ENCODE data around the gene LPAR2.
"Not testable (repeated sequence)": the region's sequence is repeated elsewhere in the genome, so short reads cannot be mapped to it uniquely, and the experiment has no call there.

The LPAR2 gene

DNA sequence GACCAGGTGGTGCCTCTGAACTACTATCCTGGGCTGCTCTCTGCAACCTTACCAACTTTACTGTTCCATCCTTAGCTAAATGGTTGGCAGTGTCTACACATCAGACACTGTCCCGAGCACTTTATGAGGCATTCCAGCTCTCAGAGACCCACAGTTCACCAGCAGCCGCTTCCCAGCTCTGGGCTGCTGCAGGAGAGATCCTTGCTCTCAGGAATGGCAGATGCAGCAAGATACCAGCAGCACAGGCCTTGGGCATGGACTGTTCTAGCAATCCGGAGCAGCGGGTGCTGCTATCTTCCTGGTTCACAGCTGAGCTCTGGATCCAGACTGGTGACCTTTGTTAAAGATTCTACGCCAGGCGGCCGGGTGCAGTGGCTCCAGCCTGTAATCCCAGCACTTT, 3.3 kb upstream of the LPAR2 start:
- DNase-seq (ENCODE audit: low read depth in 3 of 3): no peak

DNA sequence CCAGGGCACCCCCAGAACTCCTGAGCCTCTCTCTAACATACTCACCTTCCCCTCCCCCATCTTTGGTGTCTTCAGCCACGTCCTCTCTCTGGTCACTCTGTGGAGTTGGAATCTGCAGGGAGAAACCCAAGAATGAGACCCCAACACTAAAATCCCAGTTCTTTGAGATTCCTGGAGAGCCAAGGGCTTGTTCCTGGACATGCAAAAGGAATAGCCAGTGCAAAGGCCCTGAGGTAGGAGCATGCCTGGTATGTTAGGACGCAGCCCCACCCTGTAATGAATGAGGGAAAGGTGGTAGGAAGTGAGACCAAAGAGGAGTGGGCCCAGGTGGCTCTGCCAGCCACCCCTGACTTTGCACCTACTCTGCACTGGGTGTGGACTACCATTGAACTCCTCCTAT, 2.4 kb upstream of the LPAR2 start:
- no peak for DNase-seq (ENCODE audit: low read depth in 3 of 3)

DNA sequence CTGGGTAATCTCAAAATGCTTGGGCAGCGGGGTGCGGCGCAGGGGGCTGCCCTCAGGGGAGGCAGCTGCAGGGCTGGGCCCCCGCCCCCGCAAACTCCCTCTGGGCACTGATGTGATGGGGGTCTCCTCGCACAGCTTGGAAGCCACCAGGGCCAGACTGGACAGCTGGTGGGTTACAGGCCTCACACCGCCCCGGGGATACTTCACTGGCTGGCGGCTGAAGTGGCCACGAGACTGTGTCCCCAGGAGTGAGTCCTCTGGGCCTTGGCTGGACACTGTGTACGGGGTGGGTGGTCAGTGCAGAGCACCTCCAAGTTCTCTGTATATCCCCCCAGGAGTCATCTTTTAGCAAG, 2.0 kb upstream of the LPAR2 start:
- DNase-seq (ENCODE audit: low read depth in 3 of 3): no peak

DNA sequence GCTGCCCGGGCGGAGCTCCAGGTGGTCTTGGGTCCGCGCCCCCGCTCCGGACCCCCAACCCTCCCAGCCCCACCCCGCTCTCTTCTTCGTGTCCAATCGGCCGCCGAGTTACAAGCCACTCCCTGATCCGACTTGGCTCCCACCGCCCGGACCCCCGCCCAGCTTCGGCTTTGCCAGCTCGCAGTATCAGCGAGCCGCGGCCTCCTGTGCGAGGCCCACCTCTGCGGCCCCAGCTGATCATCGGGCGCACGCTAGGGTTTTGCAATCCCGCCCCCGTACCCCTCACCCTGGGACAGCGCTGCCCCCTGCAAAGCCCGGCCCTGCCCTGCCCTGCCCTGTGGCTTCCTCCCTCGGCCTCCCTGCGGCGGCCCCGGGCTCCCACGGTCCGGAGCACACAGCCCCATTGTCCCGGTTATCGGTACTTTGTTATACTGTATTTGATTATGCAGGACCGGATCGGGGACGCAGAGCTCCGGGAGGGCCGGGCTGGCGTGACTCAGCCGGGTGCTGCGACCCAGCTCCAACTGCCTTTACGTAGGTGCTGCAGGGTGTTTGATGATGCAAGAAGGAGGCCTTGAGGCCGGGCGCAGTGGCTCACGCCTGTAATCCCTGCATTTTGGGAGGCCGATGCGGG, 598 bp upstream of the LPAR2 start:
- DNase-seq (ENCODE audit: low read depth in 3 of 3): peak in 1 of 3 donors; percentile 36

DNA sequence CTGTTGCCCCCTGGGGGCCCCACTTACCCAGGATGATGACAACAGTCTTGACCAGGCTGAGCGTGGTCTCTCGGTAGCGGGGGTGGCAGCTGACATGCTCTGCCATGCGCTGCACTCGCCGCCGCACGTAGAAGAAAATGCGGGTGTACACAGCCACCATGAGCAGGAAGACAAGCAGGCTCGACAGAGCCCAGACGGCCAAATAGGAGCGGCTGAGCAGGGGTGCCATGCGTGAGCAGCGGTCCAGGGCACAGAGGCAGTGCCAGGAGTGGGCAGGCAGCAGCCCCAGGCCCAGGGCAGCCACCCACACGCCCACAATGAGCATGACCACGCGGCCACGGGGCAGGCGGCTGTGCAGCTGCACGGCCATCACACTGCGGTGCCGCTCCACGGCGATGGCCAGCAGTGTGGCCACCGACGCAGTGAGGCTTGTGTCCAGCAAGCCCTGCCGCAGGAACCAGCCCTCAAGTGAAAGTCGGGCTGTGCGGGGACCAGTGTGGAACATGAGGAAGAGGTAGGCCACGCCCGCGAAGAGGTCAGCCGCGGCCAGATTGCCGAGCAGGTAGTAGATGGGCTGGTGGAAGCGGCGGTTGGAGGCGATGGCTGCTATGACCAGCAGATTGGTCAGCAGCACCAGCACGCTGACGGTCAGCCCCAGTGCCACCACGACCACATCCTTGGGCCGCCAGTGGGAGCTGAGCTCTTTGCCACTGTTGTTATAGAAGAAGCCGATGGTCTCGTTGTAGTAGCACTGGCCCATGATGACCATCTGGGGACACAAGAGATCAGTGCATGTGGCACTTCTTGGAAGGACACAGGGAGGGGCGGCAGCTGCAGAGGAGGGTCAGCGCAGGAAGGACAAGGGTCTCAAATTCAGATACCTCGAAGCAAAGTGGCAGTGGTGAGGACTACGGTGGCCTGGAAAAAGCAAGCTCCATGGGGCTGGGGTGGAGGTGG, 1.2 kb downstream of the LPAR2 start:
- DNase-seq (ENCODE audit: low read depth in 3 of 3): no peak

DNA sequence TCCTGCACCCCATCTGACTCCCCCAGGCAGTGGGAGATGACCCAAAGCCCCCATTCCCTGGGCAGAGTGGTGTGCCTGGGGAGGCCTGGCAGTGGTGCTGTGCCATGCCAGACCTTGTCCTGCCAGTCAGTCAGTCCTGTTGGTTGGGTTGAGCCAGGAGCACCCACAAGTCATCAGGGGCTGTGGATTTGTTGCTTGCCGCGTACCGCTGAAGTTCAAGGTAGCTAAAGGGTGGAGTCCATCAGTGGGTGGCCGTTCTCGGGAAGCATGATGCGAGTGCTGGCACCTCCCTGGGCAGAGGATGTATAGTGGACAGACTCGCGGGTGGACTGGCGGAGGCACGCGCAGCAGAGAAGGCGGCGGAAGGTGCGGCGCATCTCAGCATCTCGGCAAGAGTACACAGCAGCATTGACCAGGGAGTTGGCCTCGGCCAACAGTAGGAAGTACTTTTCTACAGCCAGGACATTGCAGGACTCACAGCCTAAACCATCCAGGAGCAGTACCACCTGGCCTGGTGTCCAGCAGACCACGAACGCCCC, 3.9 kb downstream of the LPAR2 start:
- no peak for DNase-seq (ENCODE audit: low read depth in 3 of 3)

DNA sequence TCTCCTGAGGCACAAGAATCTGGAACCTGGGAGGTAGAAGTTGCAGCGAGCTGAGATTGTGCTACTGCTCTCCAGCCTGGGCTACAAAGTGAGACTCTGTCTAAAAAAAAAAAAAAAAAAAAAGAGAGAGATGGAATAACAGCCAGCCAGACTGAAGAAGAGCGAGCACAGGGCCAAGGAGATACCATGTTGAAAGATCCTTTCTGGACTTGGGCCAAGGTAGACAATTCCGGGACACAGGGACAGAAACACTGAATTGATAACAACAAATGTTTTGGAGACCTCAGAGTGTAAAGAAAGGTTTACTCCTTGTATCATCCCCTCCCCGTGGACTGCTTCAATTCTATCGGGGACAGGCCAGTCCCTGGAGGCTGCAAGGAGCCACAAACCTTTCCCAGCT, 4.6 kb downstream of the LPAR2 start:
- no peak for DNase-seq (ENCODE audit: low read depth in 3 of 3)

DNA sequence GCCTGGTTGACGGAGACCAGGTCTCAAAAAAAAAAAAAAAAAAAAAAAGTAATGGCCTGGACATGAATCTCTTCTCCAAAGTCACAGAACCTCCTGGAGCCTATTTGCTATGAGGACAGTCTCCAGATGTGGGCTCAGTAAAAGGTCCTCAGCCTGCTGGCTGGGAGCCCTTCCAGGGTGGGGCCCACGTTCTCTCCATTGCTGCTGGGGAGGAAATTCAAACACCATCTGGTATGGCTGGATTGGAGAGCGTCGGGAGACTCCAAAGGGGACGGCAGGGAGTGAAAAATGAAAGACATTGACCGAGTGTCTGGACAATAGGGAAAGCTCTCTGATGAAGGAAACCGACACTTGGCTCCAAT, 8.2 kb downstream of the LPAR2 start:
- DNase-seq (ENCODE audit: low read depth in 3 of 3): no peak

DNA sequence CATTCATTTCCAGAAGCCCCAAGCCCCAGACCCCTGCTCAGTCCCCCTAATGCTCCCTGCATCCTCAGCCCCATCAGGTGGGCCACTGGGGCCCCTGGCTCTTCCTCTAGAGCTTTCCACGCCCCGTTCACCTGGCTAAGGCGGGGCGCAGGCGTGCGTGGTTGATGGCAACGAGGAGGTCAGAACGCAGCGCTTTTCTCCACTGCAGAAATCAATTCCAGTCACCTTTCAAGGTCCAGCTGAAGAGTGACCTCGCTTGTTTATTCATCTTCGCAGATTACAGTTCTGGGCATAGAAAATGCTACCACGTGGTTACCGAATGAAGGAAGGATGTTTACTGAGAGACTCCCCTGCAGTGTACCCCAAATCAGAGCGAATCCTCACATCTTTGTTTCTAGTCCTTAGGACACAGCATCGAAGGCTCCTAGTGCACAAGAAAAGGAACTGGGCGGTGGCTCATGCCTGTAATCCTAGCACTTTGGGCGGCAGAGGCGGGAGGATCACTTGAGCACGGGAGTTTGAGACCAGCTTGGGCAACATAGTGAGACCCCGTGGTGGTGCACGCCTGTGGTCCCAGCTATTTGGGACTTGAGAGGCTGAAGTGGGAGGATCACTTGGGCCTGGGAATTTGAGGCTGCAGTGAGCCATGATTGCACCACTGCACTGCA, 8.7 kb downstream of the LPAR2 start:
- no peak for DNase-seq (ENCODE audit: low read depth in 3 of 3)

DNA sequence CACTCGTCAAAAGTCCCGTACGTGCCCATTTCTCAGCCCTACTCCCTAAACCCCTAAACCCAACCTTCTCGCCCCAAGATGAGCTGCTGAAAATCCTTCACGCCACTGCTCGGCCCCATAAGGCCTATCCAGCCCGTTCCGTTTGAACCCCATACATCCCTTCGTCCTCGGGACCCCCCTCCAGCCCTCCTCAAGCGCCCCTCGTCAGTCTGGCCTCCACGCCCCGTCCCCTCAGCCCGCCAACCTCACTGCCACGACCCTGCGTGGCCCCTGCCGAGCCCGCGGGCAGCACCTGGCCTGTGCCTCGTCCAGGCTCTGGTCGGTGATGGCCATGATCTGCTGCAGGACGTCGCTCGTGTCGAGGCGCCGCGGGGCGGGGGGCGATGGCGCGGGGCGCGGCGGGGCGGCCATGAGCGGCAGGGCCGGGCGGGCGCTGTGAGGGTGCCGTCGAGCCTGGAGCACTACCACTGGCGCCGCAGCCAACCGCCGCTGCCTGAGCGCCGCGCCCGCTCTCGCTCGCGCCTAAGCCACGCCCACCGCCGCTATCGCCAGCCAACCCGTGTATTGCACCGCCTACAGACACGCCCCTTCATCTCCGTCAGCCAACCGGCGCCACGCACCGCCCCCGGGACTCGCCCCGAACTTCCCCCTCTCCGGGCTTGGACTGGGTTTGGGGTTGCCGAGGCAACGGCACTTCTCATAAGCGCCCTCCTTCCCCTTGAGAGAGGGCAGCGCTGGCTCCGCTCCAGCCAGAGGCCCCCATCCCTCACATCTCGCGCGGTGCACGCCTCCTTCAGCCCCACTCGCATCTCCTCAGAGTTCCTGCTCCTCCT, 9.6 kb downstream of the LPAR2 start, which contains the start of gene PBX4:
Gene PBX4, minus strand, starts transcription at position 469 of the 833 bp plus-strand sequence. Its CDS starts 58 bp downstream, at position 411.
- peak; percentile 97 to 99 (median 98) for DNase-seq (ENCODE audit: low read depth in 3 of 3)

DNA sequence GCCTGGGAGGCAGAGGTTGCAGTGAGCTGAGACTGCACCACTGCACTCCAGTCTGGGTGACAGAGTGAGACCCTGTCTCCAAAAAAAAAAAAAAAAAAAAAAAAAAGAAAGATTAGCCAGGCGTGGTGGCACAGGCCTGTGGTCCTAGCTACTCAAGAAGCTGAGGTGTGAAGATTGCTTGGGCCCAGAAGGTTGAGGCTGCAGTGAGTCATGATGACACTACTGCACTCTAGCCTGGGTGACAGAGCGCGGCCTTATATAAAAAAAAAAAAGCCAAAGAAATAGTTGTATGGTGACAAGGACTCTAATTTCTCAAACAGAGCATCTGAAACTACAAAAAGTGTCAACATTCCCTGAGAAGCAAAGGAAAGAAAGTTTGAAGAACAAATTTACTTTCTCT, 12.9 kb downstream of the LPAR2 start:
- no peak for DNase-seq (ENCODE audit: low read depth in 3 of 3)

DNA sequence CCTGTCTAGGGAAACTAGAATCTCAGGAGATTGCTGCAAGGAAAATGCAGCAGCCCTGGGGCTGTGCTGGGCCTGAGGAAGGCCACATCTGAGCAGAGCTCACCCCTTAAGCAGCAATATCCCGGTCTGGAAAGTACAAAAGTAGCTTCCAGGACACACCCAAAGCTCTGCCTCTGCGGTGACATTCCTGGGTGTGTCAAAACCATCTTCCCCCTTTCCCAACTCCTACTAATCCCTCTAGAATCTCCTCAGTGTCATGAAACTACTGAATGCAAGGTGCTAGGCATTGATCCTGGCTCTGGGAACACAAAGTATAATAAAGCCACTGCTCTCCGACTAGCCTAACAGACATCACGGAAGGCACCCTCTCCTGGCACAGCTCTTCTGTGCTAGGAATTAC, 14.5 kb downstream of the LPAR2 start:
- no peak for DNase-seq (ENCODE audit: low read depth in 3 of 3)

DNA sequence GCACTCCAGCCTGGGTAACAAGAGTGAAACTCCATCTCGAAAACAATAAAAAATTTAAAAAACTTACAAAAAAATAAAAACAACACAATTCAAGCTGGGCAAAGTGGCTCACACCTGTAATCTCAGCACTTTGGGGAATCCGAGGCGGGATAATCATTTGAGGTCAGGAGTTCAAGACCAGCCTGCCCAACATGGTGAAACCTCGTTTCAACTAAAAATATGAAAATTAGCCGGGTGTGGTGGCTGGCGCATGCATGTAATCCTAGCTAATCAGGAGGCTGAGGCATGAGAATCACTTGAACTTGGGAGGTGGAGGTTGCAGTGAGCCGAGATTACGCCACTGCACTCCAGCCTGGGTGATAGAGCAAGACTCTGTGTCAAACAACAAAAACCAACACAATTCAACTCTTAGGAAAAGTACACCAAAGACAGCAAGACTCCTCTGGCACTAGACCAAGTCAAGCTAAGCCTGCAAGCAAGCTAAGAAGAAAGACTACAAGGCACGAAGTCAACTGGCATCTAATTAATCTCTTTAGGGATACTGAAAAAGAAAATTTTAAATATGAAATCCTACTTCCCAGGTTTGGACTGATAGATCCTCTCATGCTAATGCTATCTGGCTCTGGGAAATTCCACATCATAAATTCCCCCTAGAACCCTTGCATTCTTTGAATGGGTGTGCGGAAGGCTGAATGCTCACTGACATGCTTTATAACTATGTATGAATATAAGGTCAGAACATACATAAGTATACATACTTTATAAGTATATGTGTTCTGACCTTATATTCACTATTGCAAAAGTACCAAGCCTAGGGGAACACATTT, 17.4 kb downstream of the LPAR2 start:
- DNase-seq (ENCODE audit: low read depth in 3 of 3): no peak

DNA sequence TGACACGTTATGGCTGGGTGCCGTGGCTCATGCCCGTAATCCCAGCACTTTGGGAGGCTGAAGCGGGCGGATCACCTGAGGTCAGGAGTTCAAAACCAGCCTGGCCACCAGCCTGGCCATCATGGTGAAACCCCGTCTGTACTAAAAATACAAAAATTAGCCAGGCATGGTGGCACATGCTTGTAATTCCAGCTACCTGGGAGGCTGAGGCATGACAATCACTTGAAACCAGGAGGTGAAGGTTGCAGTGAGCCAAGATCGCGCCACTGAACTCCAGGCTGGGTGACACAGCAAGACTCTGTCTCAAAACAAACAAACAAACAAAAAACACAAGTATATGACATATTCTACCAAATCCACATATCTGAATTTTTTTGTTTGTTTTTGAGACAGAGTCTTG, 21.3 kb downstream of the LPAR2 start:
- DNase-seq (ENCODE audit: low read depth in 3 of 3): not testable (repeated sequence)

DNA sequence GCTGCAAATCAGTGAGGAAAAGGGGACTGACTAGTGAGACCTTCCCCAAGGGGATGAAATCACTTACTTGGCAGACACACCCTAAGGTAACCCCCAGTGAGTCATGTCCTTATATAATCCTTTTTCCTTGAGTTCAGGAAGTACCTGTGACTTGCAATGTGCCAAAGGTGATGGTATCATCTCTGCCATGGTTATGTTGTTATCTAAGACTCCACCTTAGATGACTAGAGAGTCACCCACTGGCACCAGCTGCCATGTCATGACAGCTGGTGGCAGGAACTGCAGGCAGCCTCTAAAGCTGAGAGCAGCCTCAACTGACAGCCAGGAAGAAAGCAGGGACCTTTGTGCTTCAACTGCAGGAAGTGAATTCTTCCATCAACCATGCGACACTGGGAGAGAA, 22.0 kb downstream of the LPAR2 start:
- DNase-seq (ENCODE audit: low read depth in 3 of 3): no peak

DNA sequence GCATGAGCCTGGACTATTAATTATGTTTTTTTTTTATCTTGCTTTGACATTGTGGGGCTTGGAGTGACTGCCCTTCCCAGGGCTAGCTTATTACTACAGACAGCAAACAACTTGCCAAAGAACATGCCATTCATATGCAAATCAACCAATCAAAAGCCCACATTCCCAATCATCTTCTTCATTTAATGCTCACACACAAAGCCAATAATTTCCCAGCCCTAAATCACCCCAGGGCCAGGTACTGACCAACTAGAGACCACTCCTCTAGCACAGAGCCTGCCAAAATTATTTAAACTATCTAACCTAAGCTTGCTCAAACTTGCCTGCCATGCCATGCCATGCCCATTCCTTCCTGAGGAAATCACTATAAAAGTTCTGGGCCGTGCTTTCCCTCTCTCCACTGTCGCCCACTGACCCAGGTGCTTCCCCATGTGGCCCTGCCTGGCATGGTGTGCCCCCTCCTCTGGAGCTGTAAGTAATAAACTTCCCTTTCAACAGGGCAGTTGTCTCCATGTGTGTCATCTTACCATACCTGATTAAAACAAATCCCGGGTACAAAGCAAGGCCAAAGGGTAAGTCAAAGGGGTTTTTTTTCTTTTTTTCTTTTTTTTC, 25.2 kb downstream of the LPAR2 start:
- DNase-seq (ENCODE audit: low read depth in 3 of 3): no peak

DNA sequence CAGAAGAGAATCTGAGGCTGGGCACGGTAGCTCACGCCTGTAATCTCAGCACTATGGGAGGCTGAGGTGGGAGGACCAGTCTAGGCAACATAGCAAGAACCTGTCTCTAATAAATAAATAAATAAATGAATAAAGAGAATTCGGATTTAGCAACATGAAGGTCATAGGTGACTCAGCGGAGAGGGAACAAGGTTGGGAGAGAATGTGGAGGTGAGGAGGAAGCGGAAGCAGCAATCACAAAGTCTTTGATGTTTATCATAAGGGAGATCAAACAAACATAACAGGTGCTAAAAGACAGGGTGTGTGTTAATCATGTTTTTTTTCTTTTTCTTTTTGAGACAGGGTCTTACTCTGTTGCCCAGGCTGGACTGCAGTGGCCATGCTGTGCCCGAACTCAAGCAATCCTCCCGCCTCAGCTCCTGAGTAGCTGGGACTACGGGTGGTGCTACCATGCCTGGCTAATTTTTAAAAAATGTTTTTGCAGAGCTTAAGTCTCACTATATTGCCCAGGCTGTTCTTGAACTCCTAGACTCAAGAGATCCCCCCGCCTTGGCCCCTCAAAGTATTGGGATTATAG, 25.8 kb downstream of the LPAR2 start:
- no peak for DNase-seq (ENCODE audit: low read depth in 3 of 3)

DNA sequence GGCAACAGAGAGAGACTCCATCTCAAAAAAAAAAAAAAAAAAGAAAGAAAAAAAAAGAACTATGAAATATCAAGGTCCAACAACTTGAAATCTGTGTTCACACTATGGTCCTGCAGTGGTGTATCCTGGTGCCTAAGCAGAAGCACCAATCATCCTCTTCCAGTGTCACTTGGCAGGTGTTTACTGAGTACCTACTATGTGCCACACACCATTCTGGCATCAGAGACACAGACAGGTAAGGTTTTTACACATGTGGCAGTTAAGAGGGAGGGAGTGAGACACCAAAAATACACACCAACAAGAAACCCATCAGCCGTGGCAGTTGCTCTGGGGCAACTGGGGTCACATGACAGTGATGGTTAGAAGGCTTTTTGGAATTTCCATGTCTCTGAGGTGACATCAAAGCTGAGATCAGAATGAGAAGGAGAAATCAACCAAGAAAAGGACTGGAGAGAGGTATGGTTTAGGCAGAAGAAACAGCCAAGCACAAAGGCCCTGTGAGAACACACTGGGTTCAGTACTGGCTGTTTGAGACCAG, 27.2 kb downstream of the LPAR2 start:
- DNase-seq (ENCODE audit: low read depth in 3 of 3): no peak

DNA sequence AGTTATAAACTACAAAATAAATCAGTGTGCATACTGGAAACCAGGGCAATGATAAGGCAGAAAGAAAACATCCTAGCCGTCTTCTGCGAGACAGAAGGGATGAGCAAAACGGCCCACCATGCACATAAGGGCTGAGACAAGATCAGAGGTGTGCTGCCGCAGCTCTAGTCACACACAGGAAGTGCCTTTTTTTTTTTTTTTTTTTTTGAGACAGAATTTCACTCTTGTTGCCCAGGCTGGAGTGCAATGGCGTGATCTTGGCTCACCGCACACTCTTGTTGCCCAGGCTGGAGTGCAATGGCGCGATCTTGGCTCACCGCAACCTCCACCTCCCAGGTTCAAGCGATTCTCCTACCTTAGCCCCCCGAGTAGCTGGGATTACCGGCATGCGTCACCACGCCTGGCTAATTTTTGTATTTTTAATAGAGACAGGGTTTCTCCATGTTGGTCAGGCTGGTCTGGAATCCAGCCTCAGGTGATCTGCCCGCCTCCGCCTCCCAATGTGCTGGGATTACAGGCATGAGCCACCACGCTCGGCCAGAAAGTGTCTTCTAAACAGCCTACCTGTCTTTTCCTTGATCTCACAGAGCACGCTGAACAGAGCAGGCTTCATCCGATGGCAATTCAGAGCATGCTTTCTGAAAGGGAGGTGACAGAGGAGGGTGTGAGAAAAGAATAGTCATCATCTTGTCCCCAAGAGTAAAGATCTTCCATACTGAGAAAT, 29.1 kb downstream of the LPAR2 start:
- DNase-seq (ENCODE audit: low read depth in 3 of 3): peak in 1 of 3 donors; percentile 46

Data from stimulated activated CD4-positive, alpha-beta T cell treated with anti-CD3 and anti-CD28 coated beads, TNF-alpha, amount 100 ng/mL, for 48 hours (primary cell).